Measurements from ENCODE around the gene RBM20.

- TF ChIP-seq POLR2AphosphoS5 (IDR thresholded peaks at IDR 0.05) (no peak), CTCF (IDR thresholded peaks at IDR 0.05) (no peak)
These were observed 215.3 kb downstream of the RBM20 start for GRCh38 chr10:110859206-110859972.

Measured in gastroesophageal sphincter (tissue), 3 donors.